B cell (primary cell): ENCODE results near the gene TUBA1B. TPM values are rescaled to one million over a fixed set of nuclear protein-coding genes. Genes with fewer than 3 reads are reported as not detected.
"Not testable (repeated sequence)": the region's sequence is repeated elsewhere in the genome, so short reads cannot be mapped to it uniquely, and the experiment has no call there.

Source experiments
- ATAC-seq: fragments of 200-7000 bp; cut with Tn5 transposase; one replicate; pipeline ENCODE4 v1.10.0; 2021; ENCODE audit warnings: low read depth, mild to moderate bottlenecking, moderate number of reproducible peaks, moderate library complexity
- CTCF ChIA-PET: fragments of 350-600 bp; sonication (Branson Sonifier 250); formaldehyde crosslinking; loops from one replicate; lab custom pipeline; 2021; ENCODE audit warnings: antibody characterized with exemption, inconsistent platforms; lab: Charles Lee
- POLR2A ChIA-PET: fragments of 350-600 bp; sonication (Branson Sonifier 250); formaldehyde crosslinking; loops from one replicate; lab custom pipeline; 2021; ENCODE audit warnings: antibody characterized with exemption; lab: Charles Lee
- DNase-seq: peaks from one replicate; pipeline ENCODE4 v3.0.0; 2013
- H2AFZ ChIP-seq: 2 replicates; pipeline ENCODE4 v1.6.1; 2012; ENCODE audit warnings: mild to moderate bottlenecking, low read depth, low read length; ENCODE audit not compliant: insufficient read depth, poor library complexity, severe bottlenecking
- H3K27ac ChIP-seq, 2 donors: 1 replicate in 1 of 2; 2 replicates in 1 of 2; pipeline ENCODE4 v1.5.1; 2012 to 2013; ENCODE audit warnings: low read length in 2 of 2, mild to moderate bottlenecking in 2 of 2, moderate library complexity in 1 of 2
- H3K27me3 ChIP-seq, 4 experiments: fragments of 200-600 bp in 1 of 4; sonication (generic) in 1 of 4; replicated peaks in 1 of 4; 1 replicate in 2 of 4; 2 replicates in 2 of 4; pipeline versions ENCODE4 v1.6.1 to v1.7.0; 2013 to 2016; ENCODE audit warnings: low read length in 3 of 4, mild to moderate bottlenecking in 2 of 4, mixed read lengths in 1 of 4, moderate library complexity in 1 of 4; ENCODE audit not compliant: insufficient read depth in 4 of 4, control insufficient read depth in 3 of 4; ENCODE audit errors: control extremely low read depth in 1 of 4
- H3K36me3 ChIP-seq, 2 experiments: replicated peaks in 1 of 2; 1 replicate in 1 of 2; 2 replicates in 1 of 2; pipeline versions ENCODE4 v1.6.1 to v1.7.1; 2013; ENCODE audit warnings: low read length in 1 of 2; ENCODE audit not compliant: insufficient read depth in 2 of 2, control insufficient read depth in 1 of 2; ENCODE audit errors: control extremely low read depth in 1 of 2, extremely low read depth in 1 of 2
- H3K4me1 ChIP-seq, 2 donors: fragments of 200-600 bp in 1 of 2; sonication (generic) in 1 of 2; 1 replicate in 1 of 2; 2 replicates in 1 of 2; pipeline versions ENCODE4 v1.5.1 to v1.6.1; 2013 to 2017; ENCODE audit warnings: low read length in 2 of 2; ENCODE audit not compliant: control insufficient read depth in 2 of 2, insufficient read depth in 2 of 2
- H3K4me2 ChIP-seq: replicated peaks from 2 replicates; pipeline ENCODE3; 2012; ENCODE audit warnings: mild to moderate bottlenecking, low read depth, low read length; ENCODE audit not compliant: poor library complexity, severe bottlenecking
- H3K4me3 ChIP-seq, 5 experiments: fragments of 200-600 bp in 1 of 5; sonication (generic) in 1 of 5; 1 replicate in 3 of 5; 2 replicates in 2 of 5; pipeline versions ENCODE4 v1.5.1 to v1.7.0; 2011 to 2016; ENCODE audit warnings: low read length in 4 of 5, mild to moderate bottlenecking in 4 of 5, low read depth in 2 of 5, control low read depth in 1 of 5, moderate library complexity in 1 of 5; ENCODE audit not compliant: insufficient read depth in 1 of 5; ENCODE audit errors: control extremely low read depth in 1 of 5, extremely low read depth in 1 of 5
- H3K79me2 ChIP-seq: fragments of 200-600 bp; sonication (generic); one replicate; pipeline ENCODE4 v1.6.0; 2016; ENCODE audit warnings: low read length; ENCODE audit not compliant: control insufficient read depth, insufficient read depth
- H3K9ac ChIP-seq: fragments of 200-600 bp; sonication (generic); 2 replicates; pipeline ENCODE4 v1.6.1; 2017; ENCODE audit warnings: mild to moderate bottlenecking, low read length, moderate library complexity
- H3K9me3 ChIP-seq, 3 donors: one replicate each; pipeline versions ENCODE4 v1.6.1 to v1.7.1; 2013; ENCODE audit warnings: low read length in 2 of 3; ENCODE audit not compliant: control insufficient read depth in 2 of 3, insufficient read depth in 1 of 3; ENCODE audit errors: control extremely low read depth in 1 of 3
- H4K20me1 ChIP-seq: 2 replicates; pipeline ENCODE4 v1.6.0; 2012; ENCODE audit warnings: mild to moderate bottlenecking, low read length; ENCODE audit not compliant: insufficient read depth, control insufficient read depth, poor library complexity, severe bottlenecking
- H3K27ac Mint-ChIP-seq: one replicate; pipeline ENCODE4 v1.8.0; 2021; ENCODE audit warnings: mixed read lengths
- H3K27me3 Mint-ChIP-seq: one replicate; pipeline ENCODE4 v1.8.0; 2021; ENCODE audit warnings: mixed read lengths
- H3K4me1 Mint-ChIP-seq: one replicate; pipeline ENCODE4 v1.8.0; 2021; ENCODE audit warnings: mixed read lengths
- H3K4me3 Mint-ChIP-seq: one replicate; pipeline ENCODE4 v1.8.0; 2021; ENCODE audit warnings: mixed read lengths
- H3K9me3 Mint-ChIP-seq: one replicate; pipeline ENCODE4 v1.8.0; 2022; ENCODE audit warnings: mixed read lengths; ENCODE audit not compliant: insufficient read depth
- CTCF ChIP-seq: fragments of 200-600 bp; IDR thresholded peaks from one replicate; pipeline ENCODE4 v1.8.0; 2022; ENCODE audit warnings: antibody characterized with exemption, mild to moderate bottlenecking
- WGBS: methylation state at CpG from one replicate; pipeline ENCODE4 v1.1.5; 2013; ENCODE audit warnings: missing lambda C conversion rate; ENCODE audit not compliant: insufficient coverage; 5-methylcytosine and 5-hydroxymethylcytosine counted together
- intact Hi-C: fragments of 100-400 bp; cut with micrococcal nuclease; formaldehyde crosslinking; loops from one replicate; pipeline ENCODE4 v1.10.0; 2022
- polyA plus RNA-seq: library from polyadenylated mRNA; depleted of rRNA; stranded (reverse); fragments of >200 nt; gene quantifications from 2 replicates; pipeline ENCODE4 v1.2.3, GENCODE V29; 2012
- total RNA-seq, 2 donors: library from RNA; stranded (reverse); fragments of 120-200 nt in 1 of 2; gene quantifications; 1 replicate in 1 of 2; 2 replicates in 1 of 2; pipeline versions ENCODE4 v1.2.3 to v1.2.4, GENCODE V29; 2013 to 2022

The TUBA1B gene
- total and polyA plus RNA-seq, 2 donors (not counting 1 experiment from before 2014, with no cell fraction given), result 327 to 615 TPM

DNA sequence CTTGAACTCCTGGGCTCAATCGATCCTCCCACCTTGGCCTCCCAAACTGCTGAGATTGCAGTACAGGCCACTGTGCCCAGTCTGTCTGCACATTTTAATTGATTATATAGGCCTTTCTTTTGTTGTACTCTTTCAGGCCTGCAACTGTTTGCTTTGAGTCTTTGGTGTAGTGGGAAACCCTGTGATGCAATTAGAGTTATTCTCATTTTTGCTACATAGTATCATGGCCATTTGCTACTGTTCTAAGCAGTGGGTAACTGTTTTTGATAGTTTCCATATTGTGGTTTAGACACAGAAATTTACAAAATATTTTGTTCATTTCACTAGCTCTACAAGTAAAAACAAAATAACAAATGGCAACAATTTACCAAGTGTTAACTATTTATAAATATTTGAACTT, 6.3 kb upstream of the TUBA1B start:
- Histone ChIP-seq H2AFZ (no peak overlapping the region), H3K27ac (no peak overlapping the region), H3K9ac (no peak overlapping the region), H3K4me3 (no peak overlapping the region), H3K4me1 (peaks cover 6 to 10% of the 10 kb centered on the region in 2 donors), H4K20me1 (no peaks in the 10 kb centered on the region), H3K79me2 (peaks cover 36% of the 10 kb centered on the region), H3K4me2 (no peak overlapping the region), H3K27me3 (no peaks in the 10 kb centered on the region), H3K9me3 (no peaks in the 10 kb centered on the region), H3K36me3 (no peaks in the 10 kb centered on the region)
- no peak for ATAC-seq
- H3K4me3 Mint-ChIP-seq, result no peak overlapping the region
- no peak for DNase-seq
- no CpG with 5 or more reads among the region's 1 CpG for WGBS
- H3K27ac Mint-ChIP-seq, result no peak overlapping the region
- TF ChIP-seq CTCF, result no peak
- H3K4me1 Mint-ChIP-seq, result peaks cover 17% of the 10 kb centered on the region
- no peaks in the 10 kb centered on the region for H3K27me3 Mint-ChIP-seq
- ChIA-PET POLR2A (no interaction called here), CTCF (interaction anchor here (1.1 to 1.2 kb wide), 2 partner anchors 10 to 53 kb away, joined by 3 read pairs; no protein-coding TSS in a partner anchor)
- intact Hi-C loops, result no loop called here
- no peaks in the 10 kb centered on the region for H3K9me3 Mint-ChIP-seq

- H2AFZ ChIP-seq, H3K9me3 ChIP-seq, intact Hi-C loops, H3K9ac ChIP-seq, DNase-seq, H3K4me3 ChIP-seq, H3K27me3 Mint-ChIP-seq, POLR2A ChIA-PET, H3K36me3 ChIP-seq, H3K4me3 Mint-ChIP-seq, H4K20me1 ChIP-seq, H3K9me3 Mint-ChIP-seq, H3K4me2 ChIP-seq, H3K27me3 ChIP-seq, H3K27ac Mint-ChIP-seq, H3K27ac ChIP-seq, ATAC-seq: not testable (repeated sequence)
- Histone ChIP-seq H3K4me1 (peaks cover 11 to 13% of the 10 kb centered on the region in 2 donors), H3K79me2 (peaks cover 36% of the 10 kb centered on the region)
- WGBS, result 100% methylated on average over 1 of the region's 3 CpGs
- H3K4me1 Mint-ChIP-seq, result peaks cover 21% of the 10 kb centered on the region
- CTCF ChIA-PET, result interaction anchor here (1.1 kb wide), 1 partner anchor 53 kb away, joined by 3 read pairs; no protein-coding TSS in a partner anchor
Measured at GRCh38 chr12:49136997-49137396, 5.8 kb upstream of the TUBA1B start.
